Measurements from ENCODE around the gene CPED1.
A peak's percentile ranks its signal among the peaks of the same experiment; 100 is the strongest.

Gene CPED1

GRCh38 chr7:121075952-121076349 is 87.4 kb downstream of the CPED1 start:
- no peak for DNase-seq

- no peak for DNase-seq
These were observed 88.0 kb downstream of the CPED1 start for GRCh38 chr7:121076350-121077164.

DNA sequence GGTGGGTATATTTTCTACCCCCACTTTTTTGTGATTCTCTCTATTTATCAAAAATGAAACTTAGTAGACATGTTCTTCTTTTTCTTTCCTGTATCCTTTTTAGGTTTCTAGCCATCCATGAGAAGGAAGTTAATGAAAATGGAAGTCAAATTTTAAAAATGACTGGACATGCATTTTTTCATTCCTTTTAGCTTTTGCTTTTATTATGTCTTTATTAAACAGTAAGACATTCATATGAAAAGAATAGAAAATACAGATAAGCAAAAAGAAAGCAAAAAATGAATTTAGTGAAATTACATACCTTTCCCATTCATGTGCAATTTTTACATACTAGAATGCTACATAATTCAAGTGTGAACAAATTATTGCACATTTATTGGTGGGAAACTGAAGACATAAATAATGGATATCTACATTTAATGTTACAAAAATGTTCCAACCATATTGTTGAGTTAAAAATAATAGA is 88.7 kb downstream of the CPED1 start:
- no peak for DNase-seq

DNA sequence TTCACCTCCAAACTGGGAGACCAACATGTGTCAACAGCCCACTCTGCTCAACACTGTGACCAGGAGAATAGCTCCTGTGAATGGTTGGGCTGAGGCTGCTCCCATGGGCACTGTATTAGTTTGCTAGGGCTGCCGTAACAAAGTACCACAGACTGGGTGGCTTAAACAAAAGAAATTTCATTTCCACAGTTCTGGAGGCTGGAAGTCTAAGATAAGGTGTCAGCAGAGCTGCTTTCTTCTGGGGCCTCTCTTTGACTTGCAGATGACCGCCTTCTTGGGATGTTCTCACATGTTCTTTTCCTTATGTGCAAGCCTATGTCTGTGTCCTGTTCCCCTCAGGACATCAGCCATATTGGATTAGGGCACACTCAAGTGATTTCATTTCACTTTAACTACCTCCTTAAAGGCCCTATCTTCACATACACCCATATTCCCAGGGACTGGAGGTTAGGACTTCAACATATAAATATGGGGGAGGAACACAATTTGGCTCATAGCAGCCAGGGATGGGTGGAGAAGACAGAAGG is 90.3 kb downstream of the CPED1 start:
- no peak for DNase-seq

DNA sequence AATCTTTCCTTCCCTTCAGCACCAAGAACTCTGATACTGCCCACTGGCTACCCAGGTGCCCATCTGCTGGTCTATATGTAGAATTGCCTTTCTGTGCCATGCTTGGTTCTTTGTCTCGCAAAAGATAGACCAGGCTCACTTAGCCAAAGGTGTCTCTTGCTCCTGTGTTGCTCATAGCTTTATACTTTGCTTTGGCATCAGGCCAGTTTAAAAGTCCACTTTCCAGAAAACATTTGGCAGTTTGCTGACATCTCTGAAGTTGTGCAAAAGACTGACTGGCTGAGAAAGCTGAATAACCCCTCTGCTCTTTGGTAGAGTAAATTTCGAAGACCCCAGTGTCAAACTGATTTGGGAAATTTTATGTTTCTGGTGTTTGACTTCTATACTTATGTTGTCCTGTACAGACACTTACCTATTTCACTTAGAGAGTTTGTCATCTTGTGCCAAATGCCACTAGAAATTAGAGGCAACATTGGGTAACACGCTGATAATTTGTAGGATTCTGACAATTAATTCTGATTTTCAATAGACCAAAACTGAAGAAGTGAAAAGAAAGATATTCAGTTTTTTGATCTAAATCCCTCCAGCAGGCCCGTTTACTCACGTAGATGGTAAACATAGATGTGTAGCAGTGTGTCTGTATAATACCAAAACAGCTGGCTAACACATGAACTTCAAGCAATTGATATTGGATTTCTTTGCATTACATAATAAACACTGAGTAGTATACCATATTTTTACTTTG is 91.1 kb downstream of the CPED1 start:
- DNase-seq, result no peak

DNA sequence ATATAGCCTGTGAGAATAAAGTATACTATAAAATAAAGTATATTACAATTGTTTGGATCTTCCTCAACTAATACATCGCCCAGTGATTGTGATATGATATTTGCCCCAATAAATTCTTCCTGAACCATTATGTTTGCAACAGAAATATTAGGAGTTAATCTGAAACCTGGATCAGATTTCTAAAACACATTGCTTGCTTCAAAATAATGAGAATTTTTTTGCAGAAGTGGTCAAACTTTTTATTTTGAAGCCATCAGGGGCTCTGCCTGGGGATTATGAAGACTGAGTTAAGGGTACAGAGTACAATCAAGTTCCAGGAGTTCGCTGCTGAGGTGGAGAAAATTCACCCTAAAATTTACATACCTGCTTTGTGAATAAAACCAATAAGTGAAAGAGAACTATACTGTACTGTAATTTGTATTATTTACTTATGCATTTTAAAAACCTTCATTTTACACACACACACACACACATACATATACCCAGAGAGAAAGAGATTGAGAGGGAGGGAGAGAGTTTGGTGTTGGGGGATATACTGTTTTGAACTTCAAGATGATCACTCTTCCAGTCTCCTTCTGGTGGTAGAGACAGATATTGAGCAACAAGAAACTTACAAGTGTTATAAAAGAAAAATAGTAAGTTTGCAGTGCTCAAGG is 91.9 kb downstream of the CPED1 start:
- no peak for DNase-seq

- no peak for DNase-seq
These were observed 92.4 kb downstream of the CPED1 start for GRCh38 chr7:121080913-121081326.

DNA sequence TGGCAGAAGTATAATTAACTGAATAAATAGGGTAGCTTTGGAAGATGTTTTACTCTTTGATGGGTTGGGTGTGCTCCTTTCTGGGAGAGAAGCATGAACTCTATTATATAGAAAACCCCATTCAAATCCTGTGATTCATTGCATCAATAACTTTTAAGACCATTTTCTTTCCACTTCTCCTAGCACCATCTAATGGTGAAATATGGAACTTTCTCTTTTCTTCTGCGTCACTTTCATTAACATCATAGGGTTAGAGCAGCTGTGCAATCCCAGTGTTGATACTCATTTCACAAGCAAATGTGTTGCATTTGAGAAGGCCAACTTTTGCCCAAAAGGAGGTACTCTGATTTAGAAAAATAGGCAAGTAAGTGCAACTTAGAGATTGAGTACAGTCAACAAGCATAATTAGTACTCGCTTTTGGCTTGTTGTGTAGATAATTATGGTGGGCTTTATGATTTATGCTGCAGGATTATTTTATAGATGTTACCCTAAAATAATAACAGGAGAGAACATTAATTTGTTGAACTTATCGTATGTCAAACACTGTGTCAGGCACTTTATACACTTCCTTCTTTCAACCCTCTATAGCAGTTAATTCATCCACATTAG is 92.9 kb downstream of the CPED1 start:
- DNase-seq, result peak; percentile 58

DNA sequence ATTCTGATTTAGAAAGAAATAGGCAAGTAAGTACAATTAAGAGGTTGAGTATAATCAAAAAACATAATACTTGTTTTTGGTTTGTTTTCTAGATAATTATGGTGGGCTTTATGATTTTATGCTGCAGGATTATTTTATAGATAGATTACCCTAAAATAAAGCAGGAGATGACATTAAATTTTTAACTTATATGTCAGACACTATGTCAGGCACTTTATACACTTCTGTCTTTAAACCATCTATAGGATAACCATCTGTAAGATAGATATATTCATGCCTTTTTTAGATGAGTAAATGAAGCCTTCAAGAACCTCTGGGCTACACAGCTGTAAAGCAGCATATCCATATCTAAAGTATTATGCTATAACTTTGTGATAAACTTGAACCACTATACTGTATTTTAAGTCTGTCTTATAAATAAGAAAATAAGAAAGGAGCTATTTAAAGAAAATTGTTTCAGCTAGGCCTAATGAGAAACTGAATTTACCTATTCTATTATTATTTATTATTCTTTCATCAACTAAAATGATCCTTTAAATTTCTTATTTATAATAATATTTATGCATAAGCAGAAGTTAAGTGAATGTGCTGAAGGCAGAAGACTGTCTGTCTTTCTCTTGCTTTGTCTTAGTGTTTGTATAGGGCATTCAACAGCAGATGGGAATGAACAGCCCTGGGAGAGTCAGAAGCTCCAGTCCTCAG is 94.0 kb downstream of the CPED1 start:
- DNase-seq, result no peak

DNA sequence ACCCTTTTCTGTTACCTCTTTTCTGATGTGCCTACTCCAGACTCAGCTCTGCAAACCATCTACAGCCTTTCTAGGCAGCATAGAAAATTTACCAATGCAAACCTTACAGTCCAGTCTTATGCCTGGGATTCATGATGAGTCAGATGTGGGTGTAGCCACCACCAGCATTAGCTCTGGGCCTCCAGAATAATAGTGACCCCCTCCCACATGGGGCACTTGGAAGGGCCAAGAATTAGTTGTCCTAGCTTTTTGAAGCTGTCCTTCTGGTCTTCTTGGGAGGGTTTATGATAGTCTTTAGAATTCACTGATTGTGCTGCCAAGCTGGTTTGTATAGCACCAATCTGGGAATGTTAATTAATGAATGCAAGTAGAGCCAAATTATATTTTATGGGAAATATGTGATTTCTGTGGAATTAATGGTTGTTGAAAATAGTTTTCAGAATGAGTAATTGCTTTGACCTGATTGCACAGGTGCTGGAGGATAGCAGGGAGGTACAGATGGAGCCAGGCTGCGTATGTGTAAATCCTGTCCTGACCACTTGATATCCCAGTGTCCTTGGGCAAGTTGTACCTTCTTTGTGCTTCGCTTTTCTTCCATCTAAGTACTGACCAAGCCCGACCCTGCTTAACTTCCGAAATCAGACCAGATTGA is 94.8 kb downstream of the CPED1 start:
- no peak for DNase-seq

DNA sequence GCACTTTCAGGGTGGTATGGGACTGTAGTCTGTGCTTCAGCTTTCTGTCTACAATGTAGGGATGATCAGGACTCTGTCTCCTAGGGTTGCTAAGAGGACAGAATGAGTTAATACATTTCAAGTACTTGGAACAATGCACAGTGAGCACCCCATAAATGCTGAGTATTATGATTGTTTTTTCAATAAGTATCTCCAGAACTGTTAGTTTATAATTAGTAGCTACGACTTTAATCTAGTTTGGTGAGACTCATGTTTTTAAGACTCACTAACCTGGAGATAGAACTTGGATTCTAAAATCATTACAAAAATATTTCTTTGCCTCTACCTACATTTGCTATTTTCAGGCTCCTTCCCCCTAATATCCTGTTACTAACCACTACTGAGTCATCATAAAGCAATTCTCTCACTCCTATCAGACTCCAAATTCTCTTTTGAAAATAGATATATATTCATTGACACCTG is 95.3 kb downstream of the CPED1 start:
- DNase-seq, result no peak

DNA sequence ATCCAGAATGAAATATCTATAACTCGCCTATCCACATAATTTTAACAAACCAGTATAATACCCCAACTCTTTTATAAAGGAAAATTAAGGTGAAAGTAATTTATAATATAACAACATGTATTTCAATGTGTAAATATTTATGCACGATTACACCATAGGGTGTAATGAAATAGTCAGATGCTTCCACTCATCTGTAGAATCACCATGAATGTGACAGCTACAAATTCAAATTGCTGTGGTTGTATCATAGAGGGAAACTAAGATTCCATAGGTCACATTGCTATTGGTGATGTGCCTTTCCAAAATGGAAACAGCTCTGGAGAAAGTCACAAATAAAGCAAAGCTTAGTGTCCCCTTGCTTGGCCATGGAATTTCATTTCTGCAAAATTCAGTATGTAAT is 95.7 kb downstream of the CPED1 start:
- DNase-seq, result no peak

DNA sequence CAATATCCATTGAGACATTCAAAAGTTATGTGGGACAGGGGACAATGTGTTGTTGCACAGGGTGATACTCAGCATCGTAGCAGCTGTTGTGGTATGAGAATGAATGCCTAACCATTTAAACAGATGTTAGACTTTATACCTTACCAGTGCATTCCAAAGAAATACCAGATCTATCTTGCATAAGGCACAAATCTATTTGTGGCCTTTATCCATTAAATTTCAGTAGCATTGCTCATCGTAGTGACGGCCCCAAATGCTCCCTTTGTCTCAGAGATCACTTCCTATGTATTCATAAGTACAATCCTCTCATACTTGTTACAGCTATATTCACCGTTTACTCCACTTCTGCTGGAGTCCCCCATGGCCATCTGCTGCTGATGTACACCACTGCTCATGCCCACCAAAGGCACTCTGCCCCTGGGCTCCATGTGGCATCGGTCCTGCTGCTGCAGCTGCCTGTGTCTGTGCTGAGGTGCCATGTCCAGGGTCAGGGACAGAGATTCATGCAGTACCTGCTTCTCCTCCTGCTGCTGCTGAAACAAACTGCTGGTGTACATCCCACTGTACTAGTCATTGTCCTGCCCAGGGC is 96.3 kb downstream of the CPED1 start:
- no peak for DNase-seq

DNA sequence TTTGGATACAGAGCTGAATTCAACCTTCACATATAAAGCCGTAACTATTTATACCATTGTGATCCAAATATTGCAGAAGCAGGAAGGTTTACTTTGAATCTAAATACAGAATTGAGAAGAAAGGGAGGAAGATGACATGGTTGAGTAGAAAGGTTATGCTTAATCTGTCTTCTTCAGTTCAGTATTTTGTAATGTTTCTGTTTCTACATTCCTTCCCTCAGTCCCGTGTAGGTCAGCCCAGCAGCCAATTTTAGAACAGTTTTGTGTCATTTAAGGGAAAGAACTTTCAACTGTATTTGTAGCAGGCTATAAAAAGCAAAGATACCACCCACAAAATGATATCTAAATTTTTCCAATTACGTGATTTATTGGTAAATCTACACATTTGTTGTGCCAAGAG is 97.4 kb downstream of the CPED1 start:
- DNase-seq, result no peak

GRCh38 chr7:121088870-121089269 is 100.4 kb downstream of the CPED1 start:
- no peak for DNase-seq

DNA sequence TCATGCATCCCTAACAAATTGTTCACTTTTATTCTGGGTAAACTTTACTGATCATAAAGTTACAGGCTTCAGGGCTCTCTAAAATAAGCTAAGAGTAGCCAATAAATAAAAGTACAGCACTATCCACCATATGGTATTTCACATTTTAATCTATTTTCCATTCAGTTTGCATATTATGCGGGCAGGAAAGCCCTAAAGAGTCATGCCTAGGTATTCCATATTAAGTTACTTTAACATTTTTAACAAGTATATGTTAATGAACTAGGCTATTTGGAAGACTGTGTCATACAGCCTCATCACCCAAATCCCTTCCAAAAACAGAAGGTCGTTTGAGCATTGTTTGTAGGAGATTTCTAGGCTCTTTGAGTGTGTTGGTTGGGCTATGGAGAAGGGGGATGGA is 106.3 kb downstream of the CPED1 start:
- DNase-seq, result no peak

- no peak for DNase-seq
These were observed 109.1 kb downstream of the CPED1 start for GRCh38 chr7:121097577-121097976.

GRCh38 chr7:121099572-121099971 is 111.1 kb downstream of the CPED1 start:
- no peak for DNase-seq

- DNase-seq, result no peak
These were observed 112.6 kb downstream of the CPED1 start for GRCh38 chr7:121101083-121101482.

- DNase-seq, result no peak
These were observed 113.1 kb downstream of the CPED1 start for GRCh38 chr7:121101621-121102020.

DNA sequence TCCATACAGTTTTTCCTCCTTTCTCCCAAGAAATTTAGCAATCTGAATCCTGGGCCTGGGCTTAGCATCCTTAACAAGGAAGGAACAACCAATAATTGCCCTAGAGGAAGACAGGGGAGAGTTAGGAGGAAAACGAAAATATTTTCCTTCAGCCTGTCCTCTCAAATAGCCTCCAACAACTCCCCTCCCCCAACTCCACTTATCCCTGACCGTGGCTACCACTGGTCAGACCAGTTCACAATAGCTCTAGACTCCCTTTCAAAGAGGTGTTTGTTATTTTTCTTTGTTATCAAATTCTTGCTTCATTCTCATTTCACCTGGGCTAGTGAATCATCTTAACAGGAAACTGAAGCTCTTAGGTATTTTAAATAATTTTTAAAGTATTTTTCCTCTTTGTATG is 114.1 kb downstream of the CPED1 start:
- DNase-seq, result no peak

Data from CD4-positive, alpha-beta T cell treated with Interleukin-17A for 1 hour (primary cell).